OCI-LY3 (cell line): ENCODE measurements around the gene SHFL.

Experiments
- EZH2phosphoT487 ChIP-seq: fragments of 200-600 bp; shearing (Covaris generic); IDR thresholded peaks from 2 replicates; pipeline ENCODE4 v1.6.1; 2018; ENCODE audit warnings: antibody characterized with exemption, mixed run types, low read depth
- TF ChIP-seq, protein P1 (sequence below): fragments of 200-600, 300-600 bp; sonication (generic); IDR thresholded peaks from 2 replicates; pipeline ENCODE4 v1.5.1; 2014; ENCODE audit warnings: antibody characterized with exemption, low read length, low read depth

DNA sequence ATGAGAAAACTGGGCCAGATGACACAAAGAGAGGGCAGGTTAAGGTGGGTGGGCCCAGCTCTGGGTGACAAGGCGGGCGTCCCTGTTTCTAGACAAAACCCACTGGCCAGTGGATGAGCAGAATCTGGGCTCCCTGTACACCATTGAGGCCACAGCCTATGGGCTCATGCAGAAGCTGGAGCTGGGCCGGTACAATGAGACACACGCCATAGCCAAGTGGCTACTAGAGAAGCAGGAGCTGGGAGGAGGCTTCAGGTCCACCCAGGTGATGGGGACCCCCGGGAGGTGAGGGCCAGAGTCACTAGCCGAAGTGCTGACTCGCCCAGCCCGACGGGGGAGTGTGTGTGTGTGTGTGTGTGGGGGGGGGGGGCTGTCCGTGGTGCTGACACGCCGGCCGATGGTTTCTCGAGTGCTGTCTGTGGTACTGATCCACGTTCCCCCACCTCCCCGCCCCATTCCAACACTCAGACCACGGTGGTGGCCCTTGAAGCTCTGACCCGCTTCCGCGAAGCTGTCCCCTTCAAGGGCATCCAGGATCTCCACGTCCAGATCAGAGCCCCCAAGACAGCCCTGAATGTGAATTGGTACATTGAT is 24.3 kb upstream of the SHFL start:
- TF ChIP-seq, protein P1, sequence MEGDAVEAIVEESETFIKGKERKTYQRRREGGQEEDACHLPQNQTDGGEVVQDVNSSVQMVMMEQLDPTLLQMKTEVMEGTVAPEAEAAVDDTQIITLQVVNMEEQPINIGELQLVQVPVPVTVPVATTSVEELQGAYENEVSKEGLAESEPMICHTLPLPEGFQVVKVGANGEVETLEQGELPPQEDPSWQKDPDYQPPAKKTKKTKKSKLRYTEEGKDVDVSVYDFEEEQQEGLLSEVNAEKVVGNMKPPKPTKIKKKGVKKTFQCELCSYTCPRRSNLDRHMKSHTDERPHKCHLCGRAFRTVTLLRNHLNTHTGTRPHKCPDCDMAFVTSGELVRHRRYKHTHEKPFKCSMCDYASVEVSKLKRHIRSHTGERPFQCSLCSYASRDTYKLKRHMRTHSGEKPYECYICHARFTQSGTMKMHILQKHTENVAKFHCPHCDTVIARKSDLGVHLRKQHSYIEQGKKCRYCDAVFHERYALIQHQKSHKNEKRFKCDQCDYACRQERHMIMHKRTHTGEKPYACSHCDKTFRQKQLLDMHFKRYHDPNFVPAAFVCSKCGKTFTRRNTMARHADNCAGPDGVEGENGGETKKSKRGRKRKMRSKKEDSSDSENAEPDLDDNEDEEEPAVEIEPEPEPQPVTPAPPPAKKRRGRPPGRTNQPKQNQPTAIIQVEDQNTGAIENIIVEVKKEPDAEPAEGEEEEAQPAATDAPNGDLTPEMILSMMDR: no peak
- TF ChIP-seq EZH2phosphoT487: no peak
